H1 (cell line): ENCODE data around the gene DEPP1. TPM values are rescaled to one million over a fixed set of nuclear protein-coding genes. Genes with fewer than 3 reads are reported as not detected.

ENCODE experiments used
- CTCF ChIA-PET: fragments of 300-600 bp; sonication (Branson Sonifier 250); formaldehyde crosslinking; loops from one replicate; lab custom pipeline; 2021; ENCODE audit not compliant: partially characterized antibody; lab: Charles Lee
- POLR2A ChIA-PET: fragments of 300-600 bp; sonication (Branson Sonifier 250); formaldehyde crosslinking; loops from one replicate; lab custom pipeline; 2021; ENCODE audit warnings: inconsistent platforms; ENCODE audit not compliant: partially characterized antibody; lab: Charles Lee
- DNase-seq, 2 experiments: peaks; one replicate each; pipeline versions ENCODE4 v3.0.0 to v3.0.0-alpha.2; 2010 to 2022; ENCODE audit warnings: low spot score in 2 of 2, low read depth in 1 of 2, mixed read lengths in 1 of 2
- FAIRE-seq: peaks from 2 replicates; lab custom pipeline; 2011; peaks lifted over from hg19 to GRCh38; lab: Jason Lieb, UNC
- H2AFZ ChIP-seq: 2 replicates; pipeline ENCODE4 v1.8.1; 2012; ENCODE audit warnings: low read length, inconsistent platforms
- H2AK5ac ChIP-seq: 2 replicates; pipeline ENCODE4 v1.6.1; 2013; ENCODE audit warnings: low read depth, low read length
- H2BK120ac ChIP-seq: replicated peaks from 2 replicates; pipeline ENCODE3; 2013; ENCODE audit warnings: low read depth, low read length, inconsistent platforms
- H2BK12ac ChIP-seq: 2 replicates; pipeline ENCODE4 v1.6.1; 2013; ENCODE audit warnings: low read depth, low read length
- H2BK15ac ChIP-seq: 2 replicates; pipeline ENCODE4 v1.6.1; 2013; ENCODE audit warnings: low read length
- H2BK20ac ChIP-seq: 2 replicates; pipeline ENCODE4 v1.6.1; 2013; ENCODE audit warnings: low read length
- H2BK5ac ChIP-seq: 2 replicates; pipeline ENCODE4 v1.6.1; 2013; ENCODE audit warnings: low read depth, low read length
- H3K14ac ChIP-seq: 2 replicates; pipeline ENCODE4 v1.6.1; 2013; ENCODE audit warnings: inconsistent platforms; ENCODE audit not compliant: insufficient read length
- H3K18ac ChIP-seq: 2 replicates; pipeline ENCODE4 v1.6.1; 2013; ENCODE audit warnings: low read length; ENCODE audit errors: extremely low read depth
- H3K23ac ChIP-seq: 2 replicates; pipeline ENCODE4 v1.6.1; 2013; ENCODE audit warnings: inconsistent platforms; ENCODE audit not compliant: insufficient read length
- H3K23me2 ChIP-seq: 2 replicates; pipeline ENCODE4 v1.6.1; 2013; ENCODE audit warnings: low read depth, low read length
- H3K27ac ChIP-seq: 2 replicates; pipeline ENCODE4 v1.6.1; 2011; ENCODE audit warnings: low read depth, low read length, inconsistent platforms
- H3K27me3 ChIP-seq, 4 experiments: replicated peaks in 1 of 4; 1 replicate in 1 of 4; 2 replicates in 3 of 4; pipeline versions ENCODE4 v1.6.1 to v1.8.1; 2011 to 2013; ENCODE audit warnings: low read length in 3 of 4, mild to moderate bottlenecking in 3 of 4, inconsistent platforms in 2 of 4, mixed read lengths in 2 of 4, moderate library complexity in 1 of 4; ENCODE audit not compliant: control insufficient read depth in 3 of 4, insufficient read depth in 3 of 4; ENCODE audit errors: extremely low read depth in 1 of 4
- H3K36me3 ChIP-seq, 4 experiments: 2 replicates each; pipeline versions ENCODE4 v1.6.1 to v1.8.1; 2011 to 2013; ENCODE audit warnings: mild to moderate bottlenecking in 4 of 4, low read length in 3 of 4, moderate library complexity in 2 of 4, control low read depth in 1 of 4, inconsistent platforms in 1 of 4; ENCODE audit not compliant: insufficient read depth in 4 of 4, control insufficient read depth in 2 of 4
- H3K4ac ChIP-seq: replicated peaks from 2 replicates; pipeline ENCODE3; 2013; ENCODE audit warnings: low read length, low read depth, mixed read lengths, inconsistent platforms; ENCODE audit not compliant: insufficient read length
- H3K4me1 ChIP-seq, 4 experiments: replicated peaks in 1 of 4; 1 replicate in 1 of 4; 2 replicates in 3 of 4; pipeline versions ENCODE4 v1.6.1 to v1.8.1; 2011 to 2013; ENCODE audit warnings: low read length in 3 of 4, inconsistent platforms in 2 of 4, mixed read lengths in 1 of 4; ENCODE audit not compliant: insufficient read depth in 4 of 4, control insufficient read depth in 3 of 4
- H3K4me2 ChIP-seq, 2 experiments: 2 replicates each; pipeline versions ENCODE4 v1.6.1 to v1.8.1; 2011 to 2013; ENCODE audit warnings: low read depth in 2 of 2, low read length in 2 of 2, control low read depth in 1 of 2, inconsistent platforms in 1 of 2, mild to moderate bottlenecking in 1 of 2; ENCODE audit not compliant: insufficient read depth in 1 of 2
- H3K4me3 ChIP-seq, 4 experiments: fragments of 200-600, 300-600 bp in 1 of 4; sonication (generic), shearing (Covaris generic), sonication (Bioruptor Twin) in 1 of 4; 2 replicates each; pipeline versions ENCODE4 v1.5.1 to v1.8.1; 2011 to 2016; ENCODE audit warnings: low read length in 4 of 4, low read depth in 3 of 4, control low read depth in 2 of 4, inconsistent platforms in 2 of 4, mild to moderate bottlenecking in 2 of 4, mixed read lengths in 1 of 4, moderate library complexity in 1 of 4; ENCODE audit not compliant: insufficient read depth in 2 of 4; ENCODE audit errors: extremely low read depth in 1 of 4
- H3K56ac ChIP-seq: replicated peaks from 2 replicates; pipeline ENCODE3; 2013; ENCODE audit warnings: low read depth, mild to moderate bottlenecking, mixed read lengths, low read length, inconsistent platforms; ENCODE audit not compliant: insufficient read length
- H3K79me1 ChIP-seq: 2 replicates; pipeline ENCODE4 v1.6.1; 2013; ENCODE audit warnings: low read depth, low read length, control low read depth
- H3K79me2 ChIP-seq, 2 experiments: 2 replicates each; pipeline versions ENCODE4 v1.6.1 to v1.8.1; 2012 to 2013; ENCODE audit warnings: low read length in 2 of 2, mild to moderate bottlenecking in 2 of 2, inconsistent platforms in 1 of 2; ENCODE audit not compliant: insufficient read depth in 2 of 2, control insufficient read depth in 1 of 2
- H3K9ac ChIP-seq, 4 experiments: replicated peaks in 1 of 4; 1 replicate in 1 of 4; 2 replicates in 3 of 4; pipeline versions ENCODE4 v1.6.1 to v1.8.1; 2011 to 2013; ENCODE audit warnings: low read depth in 3 of 4, low read length in 3 of 4, control low read depth in 2 of 4, mild to moderate bottlenecking in 2 of 4, moderate library complexity in 2 of 4, inconsistent platforms in 1 of 4; ENCODE audit errors: extremely low read depth in 1 of 4
- H3K9me3 ChIP-seq, 2 experiments: 2 replicates each; pipeline versions ENCODE4 v1.6.1 to v1.8.1; 2012 to 2013; ENCODE audit warnings: mild to moderate bottlenecking in 2 of 2, moderate library complexity in 2 of 2, control low read depth in 1 of 2, inconsistent platforms in 1 of 2, low read depth in 1 of 2, low read length in 1 of 2, mixed read lengths in 1 of 2; ENCODE audit not compliant: insufficient read depth in 2 of 2
- H4K20me1 ChIP-seq, 2 experiments: replicated peaks in 1 of 2; 2 replicates each; pipeline versions ENCODE3 to v1.8.1; 2011 to 2013; ENCODE audit warnings: inconsistent platforms in 2 of 2, low read length in 2 of 2, mild to moderate bottlenecking in 1 of 2; ENCODE audit not compliant: insufficient read depth in 2 of 2, control insufficient read depth in 1 of 2
- H4K5ac ChIP-seq: 2 replicates; pipeline ENCODE4 v1.6.1; 2013; ENCODE audit warnings: low read length, low read depth, mixed read lengths, inconsistent platforms; ENCODE audit not compliant: insufficient read length
- H4K8ac ChIP-seq: 2 replicates; pipeline ENCODE4 v1.8.0; 2013; ENCODE audit warnings: mild to moderate bottlenecking, moderate library complexity, low read length, inconsistent platforms; ENCODE audit not compliant: insufficient read depth; ENCODE audit errors: extremely low read depth
- H4K91ac ChIP-seq: replicated peaks from 2 replicates; pipeline ENCODE3; 2013; ENCODE audit warnings: low read length, mixed read lengths, inconsistent platforms; ENCODE audit not compliant: insufficient read length
- E2F6 ChIP-seq: IDR thresholded peaks from 2 replicates; pipeline ENCODE4 v1.6.1; 2012; ENCODE audit warnings: inconsistent platforms
- EGR1 ChIP-seq: IDR thresholded peaks from 2 replicates; pipeline ENCODE4 v1.6.1; 2011; ENCODE audit warnings: low read depth, low read length, borderline replicate concordance
- EP300 ChIP-seq, 2 experiments: IDR thresholded peaks; 1 replicate in 1 of 2; 2 replicates in 1 of 2; pipeline ENCODE4 v1.6.1; 2011 to 2012; ENCODE audit warnings: low read depth in 2 of 2, low read length in 2 of 2, mild to moderate bottlenecking in 2 of 2, borderline replicate concordance in 1 of 2, inconsistent platforms in 1 of 2, moderate library complexity in 1 of 2
- MAX ChIP-seq: IDR thresholded peaks from 2 replicates; pipeline ENCODE4 v1.6.1; 2012; ENCODE audit warnings: inconsistent platforms
- POLR2A ChIP-seq, 2 experiments: IDR thresholded peaks; 1 replicate in 1 of 2; 2 replicates in 1 of 2; pipeline ENCODE4 v1.6.1; 2011; ENCODE audit warnings: low read depth in 2 of 2, low read length in 2 of 2, mild to moderate bottlenecking in 2 of 2; ENCODE audit errors: control extremely low read depth in 1 of 2
- RAD21 ChIP-seq, 2 experiments: IDR thresholded peaks in 1 of 2; conservative IDR thresholded peaks in 1 of 2; 2 replicates each; pipeline ENCODE4 v1.6.1; 2011; ENCODE audit warnings: low read depth in 2 of 2, low read length in 2 of 2, improper control_type of control experiment in 1 of 2, inconsistent platforms in 1 of 2, mild to moderate bottlenecking in 1 of 2, moderate library complexity in 1 of 2
- RNF2 ChIP-seq: fragments of 200-900, 300-1000 bp; sonication (generic); IDR thresholded peaks from 2 replicates; pipeline ENCODE4 v1.7.1; 2016; ENCODE audit warnings: borderline replicate concordance, low read depth, mild to moderate bottlenecking, antibody characterized with exemption, low read length; ENCODE audit not compliant: poor library complexity, severe bottlenecking; ENCODE audit errors: missing control alignments
- RXRA ChIP-seq: IDR thresholded peaks from 2 replicates; pipeline ENCODE4 v1.6.1; 2011; ENCODE audit warnings: low read depth, mild to moderate bottlenecking, low read length, moderate library complexity; ENCODE audit not compliant: insufficient read depth
- TBP ChIP-seq: IDR thresholded peaks from 2 replicates; pipeline ENCODE4 v1.6.1; 2011; ENCODE audit warnings: low read depth, low read length, improper control_type of control experiment
- TCF12 ChIP-seq: IDR thresholded peaks from 2 replicates; pipeline ENCODE4 v1.6.1; 2011; ENCODE audit warnings: low read depth, mild to moderate bottlenecking, low read length
- TEAD4 ChIP-seq: IDR thresholded peaks from 2 replicates; pipeline ENCODE4 v1.6.1; 2012; ENCODE audit warnings: low read depth, low read length, inconsistent platforms, mixed read lengths
- WGBS, 2 experiments: shearing (Covaris generic) in 1 of 2; methylation state at CpG; one replicate each; pipeline versions ENCODE4 v1.1.6 to v1.1.7; 2013 to 2015; ENCODE audit warnings: low lambda C conversion rate in 2 of 2, mixed read lengths in 2 of 2, inconsistent platforms in 1 of 2, low coverage in 1 of 2, missing lambda C conversion rate in 1 of 2; ENCODE audit not compliant: insufficient replicate concordance in 2 of 2, insufficient coverage in 1 of 2, insufficient read length in 1 of 2; ENCODE audit errors: extremely low coverage in 1 of 2, missing lambda C conversion rate in 1 of 2; 5-methylcytosine and 5-hydroxymethylcytosine counted together
- polyA plus RNA-seq, 7 experiments: library from polyadenylated mRNA; depleted of rRNA in 3 of 7; stranded (reverse) in 5 of 7; unstranded in 2 of 7; fragments of >200 nt in 5 of 7; fragments of 200-250 nt in 2 of 7; gene quantifications; 1 replicate in 5 of 7; 2 replicates in 1 of 7; 4 replicates in 1 of 7; pipeline versions ENCODE4 v1.2.1 to v1.2.3, GENCODE V29; 2011 to 2013; ENCODE audit warnings: missing spikeins in 2 of 7, mixed read lengths in 2 of 7
- total RNA-seq: library from RNA; stranded (reverse); fragmentation: NEBNext Ultra II Directional; extraction: Animal tissue kit (Norgen Biotek cat#: 25700); gene quantifications from 2 replicates; pipeline ENCODE4 v1.2.1, GENCODE V29; 2021

Gene DEPP1
- total and polyA plus RNA-seq, 2 of the 8 experiments (the other 6 are each of a cell fraction or from before 2014, with no cell fraction given), result 0.67 to 4.5 TPM

DNA sequence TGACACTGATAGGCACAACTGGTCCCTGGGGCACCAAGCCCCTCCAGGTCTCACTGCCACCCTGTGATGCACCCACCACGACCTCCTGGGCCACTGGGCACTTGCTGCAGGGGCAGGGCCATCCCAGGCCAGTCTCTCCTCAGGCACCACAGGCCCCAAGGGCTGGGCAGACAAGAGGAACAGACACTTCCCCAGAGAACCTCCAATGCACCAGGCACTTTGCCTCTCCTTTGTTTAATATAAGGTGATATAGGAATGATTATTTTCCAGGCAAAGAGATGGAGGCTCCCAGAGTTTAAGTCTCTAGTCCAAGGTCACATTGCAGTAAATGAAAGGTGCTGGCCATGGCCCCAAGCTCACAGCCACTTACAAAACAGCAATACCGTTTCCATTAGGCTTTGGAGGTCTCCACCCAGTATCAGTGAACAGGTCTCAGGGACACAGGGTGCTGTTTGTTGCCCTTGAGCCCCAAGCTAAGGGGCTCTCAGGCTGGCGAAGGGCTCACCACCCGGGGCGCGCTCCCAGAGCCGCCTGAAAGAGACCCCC, 4.5 kb downstream of the DEPP1 start:
- no peaks in the 10 kb centered on the region for H4K20me1 ChIP-seq
- peak overlapping the region; percentile 65 to 85 for H3K4me2 ChIP-seq
- peak overlapping the region; percentile 46; the same call in 1 of the 2 replicates for H2AK5ac ChIP-seq
- H4K5ac ChIP-seq, result no peak overlapping the region
- FAIRE-seq (no peak), DNase-seq (no peak)
- no peak overlapping the region; the same call in 1 of the 2 replicates for H3K18ac ChIP-seq
- H2AFZ ChIP-seq, result no peak overlapping the region
- no peak overlapping the region for H3K23ac ChIP-seq
- WGBS, 2 experiments, result 42% methylated on average over 7 of the region's 7 CpGs; no CpG with 5 or more reads in 1 of the 2 experiments
- H3K36me3 ChIP-seq, result peaks cover 0 to 6% (median 0%) of the 10 kb centered on the region in 4 experiments; a peak in 3 of 8 replicates
- no peaks in the 10 kb centered on the region for H3K79me2 ChIP-seq
- no peak overlapping the region for H3K14ac ChIP-seq
- peak overlapping the region; percentile 76; the same call in 1 of the 2 replicates for H2BK15ac ChIP-seq
- H2BK5ac ChIP-seq, result peak overlapping the region; percentile 75; the same call in 1 of the 2 replicates
- H3K4me1 ChIP-seq, result peaks cover 18 to 45% (median 30%) of the 10 kb centered on the region in 4 experiments
- no peak overlapping the region for H3K4ac ChIP-seq
- H3K23me2 ChIP-seq, result peaks cover 11% of the 10 kb centered on the region; the same call in 1 of the 2 replicates
- H3K27me3 ChIP-seq, result no peaks in the 10 kb centered on the region; a peak in 1 of 7 replicates
- no peak overlapping the region for H3K9ac ChIP-seq
- peak overlapping the region; percentile 3 for H4K91ac ChIP-seq
- H3K27ac ChIP-seq, result no peak overlapping the region
- CTCF ChIA-PET, result interaction anchor here (0.7 to 2.6 kb wide), 8 partner anchors 11 to 49 kb away, joined by 3 to 26 read pairs (median 4); partner anchors contain the start of gene ZNF22
- POLR2A ChIA-PET, result interaction anchor here (0.7 to 1.9 kb wide), 3 partner anchors 9 to 19 kb away, joined by 3 to 7 read pairs (median 3); no protein-coding TSS in a partner anchor
- peak overlapping the region; percentile 11 to 64 (median 46); a peak in 5 of 8 replicates for H3K4me3 ChIP-seq
- H3K79me1 ChIP-seq, result no peaks in the 10 kb centered on the region
- no peak overlapping the region for H4K8ac ChIP-seq
- no peak overlapping the region for H3K56ac ChIP-seq
- H2BK20ac ChIP-seq, result peak overlapping the region; percentile 87; the same call in 1 of the 2 replicates
- H2BK12ac ChIP-seq, result peak overlapping the region; percentile 87; the same call in 1 of the 2 replicates
- H2BK120ac ChIP-seq, result no peak overlapping the region
- no peaks in the 10 kb centered on the region for H3K9me3 ChIP-seq
- TF ChIP-seq RXRA (no peak), POLR2A (IDR thresholded peaks at IDR 0.05; ENCODE audit: control extremely low read depth in 1 of 2, low read depth in 2 of 2, low read length in 2 of 2) (no peak), TEAD4 (no peak), RAD21 (IDR thresholded peaks at IDR 0.05 in 1 of 2, conservative IDR thresholded peaks at IDR 0.05 in 1 of 2; ENCODE audit: low read depth in 2 of 2, low read length in 2 of 2) (no peak), TBP (no peak), EP300 (IDR thresholded peaks at IDR 0.05; ENCODE audit: borderline replicate concordance in 1 of 2, low read depth in 2 of 2, low read length in 2 of 2) (no peak), MAX (no peak), E2F6 (no peak), TCF12 (no peak), EGR1 (no peak), RNF2 (no peak)
